Dedifferentiated amniotic fluid mesenchymal stem cell (primary cell): ENCODE data around the gene PKN1.

Experiments used
- DNase-seq: peaks from one replicate; pipeline ENCODE4 v3.0.0-alpha.2; 2016; ENCODE audit errors: extremely low spot score

Gene PKN1

GRCh38 chr19:14406645-14407401 is 26.3 kb upstream of the PKN1 start:
- DNase-seq, result no peak

GRCh38 chr19:14407605-14408484 is 25.3 kb upstream of the PKN1 start:
- DNase-seq, result no peak

- no peak for DNase-seq
These were observed 24.5 kb upstream of the PKN1 start for GRCh38 chr19:14408491-14409145.

GRCh38 chr19:14409146-14410023 is 23.7 kb upstream of the PKN1 start:
- no peak for DNase-seq

- DNase-seq, result no peak
These were observed 22.7 kb upstream of the PKN1 start for GRCh38 chr19:14410091-14411051.

- no peak for DNase-seq
These were observed 21.8 kb upstream of the PKN1 start for GRCh38 chr19:14411161-14411937.

- DNase-seq, result no peak
These were observed 21.2 kb upstream of the PKN1 start for GRCh38 chr19:14411938-14412245.

GRCh38 chr19:14412324-14412995 is 20.6 kb upstream of the PKN1 start:
- DNase-seq, result no peak

GRCh38 chr19:14412996-14413692 is 20.0 kb upstream of the PKN1 start:
- no peak for DNase-seq

GRCh38 chr19:14413693-14414181 is 19.4 kb upstream of the PKN1 start:
- DNase-seq, result no peak

- DNase-seq, result no peak
These were observed 18.0 kb upstream of the PKN1 start for GRCh38 chr19:14414926-14415690.

GRCh38 chr19:14416817-14417231 is 16.3 kb upstream of the PKN1 start:
- no peak for DNase-seq

GRCh38 chr19:14418856-14419105 is 14.3 kb upstream of the PKN1 start:
- peak; percentile 58 for DNase-seq

GRCh38 chr19:14419106-14419813 is 13.8 kb upstream of the PKN1 start, which contains the start of gene DDX39A:
Gene DDX39A (minus strand): TSS chr19:14419341. CDS start chr19:14413220, 6,121 bp downstream.
- peak; percentile 100 for DNase-seq

GRCh38 chr19:14425696-14426138 is 7.4 kb upstream of the PKN1 start:
- no peak for DNase-seq

- no peak for DNase-seq
These were observed 5.6 kb upstream of the PKN1 start for GRCh38 chr19:14427461-14427860.

- DNase-seq, result no peak
These were observed 4.2 kb upstream of the PKN1 start for GRCh38 chr19:14428882-14429416.
